ENCODE data around the gene RD3L. TPM values are rescaled to one million over a fixed set of nuclear protein-coding genes. Genes with fewer than 3 reads are reported as not detected.

Gene RD3L
- total and polyA plus RNA-seq, 2 of the 4 experiments (the other 2 are of a cell fraction): not detected

DNA sequence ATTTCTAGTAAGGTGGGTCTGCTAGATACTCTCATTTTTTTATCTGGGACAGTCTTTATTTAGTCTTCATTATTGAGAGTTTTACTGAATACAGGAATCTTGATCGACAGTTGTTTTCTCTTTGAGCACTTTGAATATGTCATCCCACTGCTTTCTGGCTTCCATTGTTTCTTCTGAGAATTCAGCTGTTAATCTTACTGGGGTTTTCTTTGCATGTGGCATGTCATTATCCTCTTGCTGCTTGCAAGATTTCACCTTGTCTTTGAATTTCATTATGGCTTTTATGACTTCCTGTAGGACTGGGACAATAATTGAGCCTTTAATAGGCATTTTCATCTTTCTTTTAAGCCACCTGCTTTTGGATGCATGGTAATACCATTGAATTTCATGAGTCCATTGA, 46.7 kb upstream of the RD3L start:
- TF ChIP-seq BHLHE40 (IDR thresholded peaks at IDR 0.05; ENCODE audit: low read depth, low read length) (no peak), MXI1 (IDR thresholded peaks at IDR 0.05; ENCODE audit: borderline replicate concordance, low read depth, low read length) (no peak), MAZ (IDR thresholded peaks at IDR 0.05; ENCODE audit: borderline replicate concordance, low read depth, low read length) (no peak), NFE2L2 (IDR thresholded peaks at IDR 0.05; ENCODE audit: low read depth, low read length) (no peak), RFX5 (IDR thresholded peaks at IDR 0.05; ENCODE audit: low read depth, low read length) (no peak), RAD21 (IDR thresholded peaks at IDR 0.05; ENCODE audit: low read length) (no peak), POLR2A (IDR thresholded peaks at IDR 0.05; ENCODE audit: low read depth, low read length) (no peak), RCOR1 (IDR thresholded peaks at IDR 0.05; ENCODE audit: insufficient replicate concordance, low read length) (no peak), MAFK (IDR thresholded peaks at IDR 0.05; ENCODE audit: low read depth, low read length) (no peak), FOS (IDR thresholded peaks at IDR 0.05; ENCODE audit: low read depth, low read length) (no peak), CHD1 (IDR thresholded peaks at IDR 0.05; ENCODE audit: low read depth, low read length) (no peak), SMC3 (IDR thresholded peaks at IDR 0.05; ENCODE audit: low read depth, low read length) (no peak), CEBPB (IDR thresholded peaks at IDR 0.05; ENCODE audit: low read depth, low read length) (no peak)
- TF ChIP-seq, protein P1, sequence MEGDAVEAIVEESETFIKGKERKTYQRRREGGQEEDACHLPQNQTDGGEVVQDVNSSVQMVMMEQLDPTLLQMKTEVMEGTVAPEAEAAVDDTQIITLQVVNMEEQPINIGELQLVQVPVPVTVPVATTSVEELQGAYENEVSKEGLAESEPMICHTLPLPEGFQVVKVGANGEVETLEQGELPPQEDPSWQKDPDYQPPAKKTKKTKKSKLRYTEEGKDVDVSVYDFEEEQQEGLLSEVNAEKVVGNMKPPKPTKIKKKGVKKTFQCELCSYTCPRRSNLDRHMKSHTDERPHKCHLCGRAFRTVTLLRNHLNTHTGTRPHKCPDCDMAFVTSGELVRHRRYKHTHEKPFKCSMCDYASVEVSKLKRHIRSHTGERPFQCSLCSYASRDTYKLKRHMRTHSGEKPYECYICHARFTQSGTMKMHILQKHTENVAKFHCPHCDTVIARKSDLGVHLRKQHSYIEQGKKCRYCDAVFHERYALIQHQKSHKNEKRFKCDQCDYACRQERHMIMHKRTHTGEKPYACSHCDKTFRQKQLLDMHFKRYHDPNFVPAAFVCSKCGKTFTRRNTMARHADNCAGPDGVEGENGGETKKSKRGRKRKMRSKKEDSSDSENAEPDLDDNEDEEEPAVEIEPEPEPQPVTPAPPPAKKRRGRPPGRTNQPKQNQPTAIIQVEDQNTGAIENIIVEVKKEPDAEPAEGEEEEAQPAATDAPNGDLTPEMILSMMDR (conservative IDR thresholded peaks at IDR 0.05; ENCODE audit: low read depth, low read length): no peak
- TF ChIP-seq, protein P2, sequence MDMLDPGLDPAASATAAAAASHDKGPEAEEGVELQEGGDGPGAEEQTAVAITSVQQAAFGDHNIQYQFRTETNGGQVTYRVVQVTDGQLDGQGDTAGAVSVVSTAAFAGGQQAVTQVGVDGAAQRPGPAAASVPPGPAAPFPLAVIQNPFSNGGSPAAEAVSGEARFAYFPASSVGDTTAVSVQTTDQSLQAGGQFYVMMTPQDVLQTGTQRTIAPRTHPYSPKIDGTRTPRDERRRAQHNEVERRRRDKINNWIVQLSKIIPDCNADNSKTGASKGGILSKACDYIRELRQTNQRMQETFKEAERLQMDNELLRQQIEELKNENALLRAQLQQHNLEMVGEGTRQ (IDR thresholded peaks at IDR 0.05; ENCODE audit: low read depth, low read length): no peak
- TF ChIP-seq, protein P3, sequence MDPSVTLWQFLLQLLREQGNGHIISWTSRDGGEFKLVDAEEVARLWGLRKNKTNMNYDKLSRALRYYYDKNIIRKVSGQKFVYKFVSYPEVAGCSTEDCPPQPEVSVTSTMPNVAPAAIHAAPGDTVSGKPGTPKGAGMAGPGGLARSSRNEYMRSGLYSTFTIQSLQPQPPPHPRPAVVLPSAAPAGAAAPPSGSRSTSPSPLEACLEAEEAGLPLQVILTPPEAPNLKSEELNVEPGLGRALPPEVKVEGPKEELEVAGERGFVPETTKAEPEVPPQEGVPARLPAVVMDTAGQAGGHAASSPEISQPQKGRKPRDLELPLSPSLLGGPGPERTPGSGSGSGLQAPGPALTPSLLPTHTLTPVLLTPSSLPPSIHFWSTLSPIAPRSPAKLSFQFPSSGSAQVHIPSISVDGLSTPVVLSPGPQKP (IDR thresholded peaks at IDR 0.05; ENCODE audit: borderline replicate concordance, low read depth, low read length): no peak
- no peak overlapping the region for H2BK120ac ChIP-seq (ENCODE audit: low read depth, low read length)
- no peaks in the 10 kb centered on the region for H3K4me1 ChIP-seq (ENCODE audit: control insufficient read depth, insufficient read depth, low read length)
- H3K56ac ChIP-seq (ENCODE audit: extremely low read depth, insufficient read depth, low read length): no peak overlapping the region
- H3K9ac ChIP-seq (ENCODE audit: low read depth, low read length): no peak overlapping the region
- no peaks in the 10 kb centered on the region for H3K27me3 ChIP-seq (ENCODE audit: control insufficient read depth, insufficient read depth, low read length)
- POLR2A ChIA-PET (ENCODE audit: unreplicated experiment): no interaction called here
- H2BK20ac ChIP-seq (ENCODE audit: low read depth, low read length): no peak overlapping the region
- no CpG with 5 or more reads among the region's 1 CpG for WGBS, 2 experiments (ENCODE audit: extremely low coverage in 2 of 2, insufficient read length in 1 of 2)
- H3K9me1 ChIP-seq (ENCODE audit: insufficient read depth, low read length): no peaks in the 10 kb centered on the region
- H3K4me3 ChIP-seq (ENCODE audit: insufficient read depth, low read depth, low read length): no peak overlapping the region
- H2AK9ac ChIP-seq (replicated peaks; ENCODE audit: low read depth, low read length, poor library complexity): no peak overlapping the region
- H3K27ac ChIP-seq (ENCODE audit: insufficient read depth, low read length): no peak overlapping the region
- in situ Hi-C loops (cut with MboI; ENCODE audit: low sequenced_read_pairs): no loop called here
- dilution Hi-C loops (cut with HindIII; ENCODE audit: low sequenced_read_pairs, unreplicated experiment): no loop called here
- no TSS peak for BruUV-seq (replicated peaks)
- no peaks in the 10 kb centered on the region for H4K20me1 ChIP-seq (ENCODE audit: insufficient read depth, low read length)
- intact Hi-C loops (cut with micrococcal nuclease): loop anchor here (10.0 kb wide), 1 partner anchor 414 kb away; no protein-coding TSS in a partner anchor
- no peak overlapping the region for H3K23ac ChIP-seq (ENCODE audit: low read depth, low read length)
- H2AK5ac ChIP-seq (ENCODE audit: low read depth, low read length): no peak overlapping the region
- H3K79me1 ChIP-seq (ENCODE audit: low read depth in 1 of 2, low read length in 2 of 2): no peaks in the 10 kb centered on the region
- no peak overlapping the region for H2BK15ac ChIP-seq (ENCODE audit: low read depth, low read length)
- no peak overlapping the region for H4K8ac ChIP-seq (ENCODE audit: low read depth in 2 of 2, low read length in 2 of 2)
- no peak overlapping the region for H3K18ac ChIP-seq (ENCODE audit: low read depth, low read length)
- CTCF ChIA-PET: no interaction called here
- H4K5ac ChIP-seq (ENCODE audit: low read depth, low read length): no peak overlapping the region
- no peak overlapping the region for H2AFZ ChIP-seq (replicated peaks; ENCODE audit: low read length, poor library complexity)
- no peak overlapping the region for H4K91ac ChIP-seq (ENCODE audit: insufficient read depth, low read depth, low read length)
- H2BK5ac ChIP-seq (ENCODE audit: low read depth, low read length, poor library complexity, severe bottlenecking): no peak overlapping the region
- DNase-seq (no peak), ATAC-seq (ENCODE audit: low read depth) (no peak)
- no peaks in the 10 kb centered on the region; the same call in 1 of the 2 replicates for H3K9me3 ChIP-seq (ENCODE audit: control insufficient read depth, insufficient read depth, low read length)
- H3K4me2 ChIP-seq (ENCODE audit: low read depth, low read length): no peak overlapping the region
- H3K14ac ChIP-seq (replicated peaks; ENCODE audit: low read depth, low read length): no peak overlapping the region
- no peaks in the 10 kb centered on the region for H3K36me3 ChIP-seq (ENCODE audit: control insufficient read depth, insufficient read depth, low read length)
- no peak overlapping the region for H3K4ac ChIP-seq (ENCODE audit: low read depth, low read length)
